ENCODE measurements around the gene RANBP17.

Gene RANBP17

DNA sequence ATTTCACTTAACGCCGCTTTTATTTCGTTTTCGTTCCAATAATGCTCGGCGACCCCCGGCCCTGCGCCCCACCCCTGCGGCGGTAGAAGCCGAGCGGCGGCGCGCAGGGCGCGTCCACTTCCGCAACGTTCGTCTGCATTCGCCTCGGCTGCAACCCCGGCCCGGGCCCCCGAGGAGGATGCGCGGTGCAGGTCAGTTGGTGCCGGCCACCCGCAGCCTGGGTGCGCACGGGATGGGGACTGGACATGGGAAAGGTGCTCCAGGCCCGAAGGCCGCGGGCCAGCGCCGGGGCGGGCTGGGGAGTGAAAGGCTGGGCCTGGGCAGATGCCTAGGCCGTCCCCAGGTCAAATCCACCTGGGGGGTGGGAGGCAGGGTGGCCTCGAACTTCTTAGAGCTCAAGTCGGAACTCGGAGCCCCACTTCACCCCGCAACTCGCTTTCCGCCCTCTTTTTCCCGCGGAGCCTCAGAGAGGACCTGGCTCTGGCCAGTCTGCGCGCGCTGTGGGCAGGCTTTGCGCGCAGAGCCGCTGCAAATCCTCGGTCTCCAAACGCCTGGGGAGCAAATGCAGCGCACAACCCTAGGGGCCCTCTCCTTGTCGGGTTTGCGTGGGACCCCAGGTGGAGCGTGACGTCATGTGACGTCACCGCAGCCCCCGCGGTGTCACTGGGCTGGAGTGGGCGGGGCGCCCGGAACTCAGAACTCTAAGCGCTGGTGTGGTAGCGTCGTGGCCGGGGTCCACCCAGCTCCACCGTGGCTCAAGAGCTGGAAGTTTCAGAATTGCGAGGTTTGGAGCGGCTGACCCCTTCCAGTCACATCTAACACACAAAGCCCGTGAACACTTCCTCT lies 450.5 kb downstream of the RANBP17 start:
- H3K4me3 Mint-ChIP-seq: peak overlapping the region; percentile 63

DNA sequence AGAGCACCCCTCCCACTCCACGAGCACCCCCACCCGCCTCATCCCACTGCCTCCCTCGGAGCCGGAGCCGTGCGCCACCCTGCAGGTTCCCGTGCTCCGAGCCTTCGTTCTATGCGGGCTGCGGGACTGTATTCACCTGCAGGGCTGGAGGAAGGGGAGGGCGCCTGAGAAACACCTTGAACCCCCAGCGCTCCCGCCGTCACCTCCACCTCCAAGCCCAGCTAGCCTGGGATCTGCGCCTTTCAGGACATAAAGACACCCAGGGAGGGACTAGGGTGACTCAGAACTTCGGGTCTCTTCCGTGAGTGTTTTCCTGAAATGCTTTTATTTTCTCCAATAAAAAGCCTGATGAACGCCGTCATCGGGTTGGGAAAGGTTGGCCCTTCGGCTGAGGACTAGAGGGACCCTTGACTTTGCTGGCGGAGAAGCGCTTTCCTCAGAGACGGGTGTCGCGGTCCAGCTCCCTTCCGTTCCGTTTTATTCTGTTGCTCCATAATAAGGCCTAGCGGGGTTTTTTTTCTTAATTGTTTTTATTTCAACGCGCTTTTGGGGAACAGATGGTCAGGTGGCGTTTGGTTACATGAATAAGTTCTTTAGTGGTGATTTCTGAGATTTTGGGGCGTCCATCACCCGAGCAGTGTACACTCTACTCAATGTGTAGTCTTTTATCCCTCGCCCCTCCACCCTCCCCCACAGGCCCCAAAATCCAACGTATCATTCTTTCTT lies 451.8 kb downstream of the RANBP17 start:
- peaks cover 65% of the 10 kb centered on the region for H3K27me3 Mint-ChIP-seq
- H3K36me3 Mint-ChIP-seq (ENCODE audit: low read depth): no peaks in the 10 kb centered on the region
- peak overlapping the region; percentile 28 for H3K4me3 Mint-ChIP-seq
- H3K9me3 Mint-ChIP-seq: no peaks in the 10 kb centered on the region
- no peak overlapping the region for H3K27ac Mint-ChIP-seq
- H3K4me1 Mint-ChIP-seq (ENCODE audit: low read depth): peaks cover 24% of the 10 kb centered on the region

More for the DNA sequence above, 450.5 kb downstream of the RANBP17 start:
- Mint-ChIP-seq H3K27me3 (peaks cover 65% of the 10 kb centered on the region), H3K9me3 (no peaks in the 10 kb centered on the region), H3K27ac (peak overlapping the region; percentile 64), H3K4me1 (ENCODE audit: low read depth) (peaks cover 32% of the 10 kb centered on the region), H3K36me3 (ENCODE audit: low read depth) (no peaks in the 10 kb centered on the region)

DNA sequence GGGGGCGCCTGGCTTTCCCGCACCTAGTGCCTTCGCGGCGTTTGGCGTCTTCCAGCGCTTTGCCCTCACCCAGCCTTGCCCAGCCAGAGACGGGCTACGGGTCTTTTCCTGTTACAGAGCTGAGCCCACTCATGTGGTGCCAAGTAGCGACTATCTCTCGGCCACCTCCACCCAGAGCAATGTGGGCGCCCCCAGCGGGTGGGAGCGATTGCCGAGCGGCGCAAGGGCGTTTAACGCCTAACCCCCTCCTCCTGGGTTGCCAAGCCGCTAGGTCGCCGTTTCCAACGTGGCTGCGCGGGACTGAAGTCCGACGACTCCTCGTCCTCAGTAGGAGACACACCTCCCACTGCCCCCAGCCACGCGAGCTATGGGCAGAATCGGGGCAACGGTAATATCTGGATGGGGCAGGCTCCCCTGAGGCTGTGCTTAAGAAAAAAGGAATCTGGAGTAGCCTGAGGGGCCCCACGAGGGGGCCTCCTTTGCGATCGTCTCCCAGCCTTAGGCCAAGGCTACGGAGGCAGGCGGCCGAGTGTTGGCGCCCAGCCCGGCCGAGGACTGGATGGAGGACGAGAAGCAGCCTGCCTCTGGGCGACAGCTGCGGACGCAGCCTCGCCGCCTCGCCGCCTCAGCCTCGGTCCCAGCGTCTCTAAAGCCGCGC lies 453.0 kb downstream of the RANBP17 start:
- Mint-ChIP-seq H3K27me3 (peaks cover 71% of the 10 kb centered on the region), H3K36me3 (ENCODE audit: low read depth) (no peaks in the 10 kb centered on the region)

DNA sequence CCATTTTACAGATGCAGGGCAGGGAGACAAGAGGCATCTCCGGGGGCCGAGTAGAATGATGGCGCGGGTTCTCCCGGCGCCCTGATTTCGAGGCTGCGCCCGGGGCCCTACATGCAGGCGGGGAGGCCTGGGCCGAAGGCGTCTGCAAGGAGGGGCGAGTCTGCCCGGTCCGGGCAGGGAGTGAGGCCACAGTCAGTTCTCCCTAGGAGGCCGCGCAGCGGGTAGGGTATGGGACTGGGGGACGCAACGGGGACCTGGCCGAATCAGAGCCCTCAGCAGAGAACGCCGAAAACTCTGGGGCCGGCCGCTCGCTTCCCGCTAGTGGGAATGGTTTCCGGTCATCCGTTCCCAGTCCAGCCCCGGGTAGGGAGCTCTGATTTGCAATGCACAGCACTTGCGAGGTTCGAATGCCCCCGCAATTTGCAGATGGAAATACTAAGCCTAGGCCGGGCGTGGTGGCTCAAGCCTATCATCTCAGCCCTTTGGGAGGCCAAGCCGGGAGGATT lies 453.6 kb downstream of the RANBP17 start:
- H3K4me3 Mint-ChIP-seq: no peak overlapping the region
- peaks cover 71% of the 10 kb centered on the region for H3K27me3 Mint-ChIP-seq

More for the DNA sequence above, 453.0 kb downstream of the RANBP17 start:
- Mint-ChIP-seq H3K4me3 (no peak overlapping the region), H3K4me1 (ENCODE audit: low read depth) (peaks cover 20% of the 10 kb centered on the region), H3K27ac (no peak overlapping the region), H3K9me3 (no peaks in the 10 kb centered on the region)

DNA sequence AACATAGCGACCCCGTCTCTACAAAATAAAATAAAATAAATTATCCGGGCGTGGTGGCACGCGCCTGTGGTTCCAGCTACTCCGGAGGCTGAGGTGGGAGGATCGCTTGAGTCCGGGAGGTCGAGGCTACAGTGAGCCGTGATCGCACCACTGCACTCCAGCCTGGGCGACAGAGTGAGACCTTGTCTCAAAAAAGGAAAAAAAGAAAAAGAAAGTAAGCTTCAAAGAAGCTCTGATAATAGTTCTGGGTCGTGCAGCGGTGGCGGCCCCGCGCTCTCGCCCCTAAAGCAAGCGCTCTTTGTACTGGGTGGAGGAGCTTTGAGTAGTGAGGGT lies 454.1 kb downstream of the RANBP17 start:
- H3K27ac Mint-ChIP-seq: no peak overlapping the region
- H3K4me1 Mint-ChIP-seq (ENCODE audit: low read depth): peaks cover 14% of the 10 kb centered on the region
- H3K9me3 Mint-ChIP-seq: no peaks in the 10 kb centered on the region
- H3K36me3 Mint-ChIP-seq (ENCODE audit: low read depth): no peaks in the 10 kb centered on the region
- no peak overlapping the region for H3K4me3 Mint-ChIP-seq
- peaks cover 70% of the 10 kb centered on the region for H3K27me3 Mint-ChIP-seq

More for the DNA sequence above, 453.6 kb downstream of the RANBP17 start:
- Mint-ChIP-seq H3K9me3 (no peaks in the 10 kb centered on the region), H3K4me1 (ENCODE audit: low read depth) (peaks cover 19% of the 10 kb centered on the region), H3K27ac (no peak overlapping the region), H3K36me3 (ENCODE audit: low read depth) (no peaks in the 10 kb centered on the region)

DNA sequence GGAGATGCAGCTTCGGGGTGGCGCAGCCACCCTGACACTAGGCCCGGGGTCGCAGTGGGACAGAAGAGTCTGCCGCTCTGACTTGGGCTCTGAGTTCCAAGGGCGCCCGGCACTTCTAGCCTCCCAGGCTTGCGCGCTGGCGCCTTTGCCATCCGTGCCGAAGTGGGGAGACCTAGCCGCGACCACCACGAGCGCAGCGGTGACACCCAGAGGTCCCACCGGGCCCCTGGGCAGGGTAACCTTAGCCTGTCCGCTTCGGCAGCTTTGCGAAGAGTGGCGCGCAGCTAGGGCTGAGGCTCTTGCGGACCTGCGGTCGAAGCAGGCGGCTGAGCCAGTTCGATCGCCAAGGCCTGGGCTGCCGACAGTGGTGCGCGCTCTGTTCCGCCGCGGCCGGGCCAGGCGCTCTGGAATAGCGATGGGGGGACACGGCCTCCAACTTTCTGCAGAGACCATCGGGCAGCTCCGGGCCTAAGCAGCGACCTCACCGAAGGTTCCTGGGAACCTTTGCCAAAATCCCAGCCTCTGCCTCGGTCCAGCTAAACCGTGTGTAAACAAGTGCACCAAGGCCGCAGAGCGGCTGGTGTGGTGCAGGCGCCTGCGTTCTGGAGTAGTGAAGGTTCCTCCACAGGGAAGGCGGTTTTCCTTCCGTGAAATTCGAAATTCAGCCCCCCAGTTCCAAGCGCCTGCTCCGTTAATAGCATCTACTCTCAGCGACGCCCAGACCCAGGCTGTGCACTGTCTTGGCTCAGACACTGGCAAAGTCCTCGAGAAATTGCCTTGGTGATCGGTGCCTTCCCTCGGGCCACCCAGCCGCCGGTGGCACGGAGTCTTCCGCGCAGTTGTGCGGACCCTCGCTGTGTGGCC lies 454.7 kb downstream of the RANBP17 start:
- no peaks in the 10 kb centered on the region for H3K9me3 Mint-ChIP-seq
- H3K4me1 Mint-ChIP-seq (ENCODE audit: low read depth): peaks cover 13% of the 10 kb centered on the region
- no peak overlapping the region for H3K27ac Mint-ChIP-seq
- H3K36me3 Mint-ChIP-seq (ENCODE audit: low read depth): no peaks in the 10 kb centered on the region
- H3K27me3 Mint-ChIP-seq: peaks cover 75% of the 10 kb centered on the region
- no peak overlapping the region for H3K4me3 Mint-ChIP-seq

DNA sequence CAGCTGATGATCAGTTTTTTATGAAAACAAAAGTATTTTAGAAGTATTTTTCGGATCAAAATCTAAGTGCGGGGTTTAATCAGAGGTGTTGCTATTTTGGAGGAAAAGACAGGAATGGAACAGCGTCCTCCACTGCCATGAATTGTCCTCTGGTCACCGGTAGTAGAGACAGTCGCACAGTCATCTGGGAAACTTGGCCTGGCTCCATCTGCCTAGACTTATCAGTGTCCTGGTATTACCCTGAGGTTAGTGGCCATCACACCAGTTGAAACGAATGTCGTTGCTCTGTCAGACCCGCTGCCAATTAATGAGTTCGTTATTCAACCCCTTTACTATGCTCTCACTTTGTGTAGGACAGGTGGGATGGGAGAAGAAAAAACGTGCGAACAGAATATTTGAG lies 455.4 kb downstream of the RANBP17 start:
- peaks cover 82% of the 10 kb centered on the region for H3K27me3 Mint-ChIP-seq
- no peak overlapping the region for H3K27ac Mint-ChIP-seq
- H3K36me3 Mint-ChIP-seq (ENCODE audit: low read depth): no peaks in the 10 kb centered on the region
- H3K9me3 Mint-ChIP-seq: no peaks in the 10 kb centered on the region
- peaks cover 13% of the 10 kb centered on the region for H3K4me1 Mint-ChIP-seq (ENCODE audit: low read depth)
- H3K4me3 Mint-ChIP-seq: no peak overlapping the region

DNA sequence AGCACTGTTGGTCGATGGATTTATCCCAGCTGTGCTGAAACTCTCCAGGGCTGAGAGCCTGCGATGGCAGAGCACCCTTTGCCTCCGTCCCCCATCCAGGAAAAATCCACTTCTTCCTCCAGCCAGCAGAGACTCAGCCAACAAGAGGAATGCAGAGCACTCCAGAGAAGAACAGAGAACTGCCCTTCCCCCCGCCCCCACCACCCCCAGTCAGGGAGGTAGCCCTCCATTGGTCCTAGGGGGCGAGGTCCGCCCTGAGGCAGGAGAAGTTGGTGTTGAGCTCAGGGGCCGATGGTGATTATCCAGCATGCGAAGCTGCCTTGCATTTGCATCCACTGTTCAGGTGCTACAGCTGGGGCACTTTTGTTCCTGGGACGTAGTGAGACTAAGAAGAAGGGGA lies 456.2 kb downstream of the RANBP17 start:
- Mint-ChIP-seq H3K4me1 (ENCODE audit: low read depth) (peaks cover 7% of the 10 kb centered on the region), H3K9me3 (no peaks in the 10 kb centered on the region), H3K4me3 (no peak overlapping the region), H3K27ac (no peak overlapping the region), H3K36me3 (ENCODE audit: low read depth) (no peaks in the 10 kb centered on the region), H3K27me3 (peaks cover 83% of the 10 kb centered on the region)

DNA sequence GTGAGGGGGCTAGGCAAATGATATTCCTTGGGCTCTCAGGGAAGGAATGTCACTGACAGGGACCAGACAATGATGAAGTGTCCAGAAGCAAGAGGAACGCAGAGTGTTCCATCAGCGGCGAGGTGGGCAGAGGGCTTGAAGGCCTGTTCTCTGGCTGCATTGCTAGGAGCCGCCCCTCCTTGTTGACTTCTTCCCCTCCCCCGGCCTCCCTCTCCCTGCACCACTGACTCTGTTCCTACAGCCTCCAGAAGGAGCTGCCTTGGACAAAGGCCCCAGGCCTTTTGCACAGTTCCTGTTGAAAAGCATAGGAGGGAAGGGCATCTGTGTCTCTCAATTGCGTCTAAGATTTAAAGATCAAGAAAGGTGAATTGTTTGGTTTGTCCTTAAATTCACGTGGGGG lies 459.6 kb downstream of the RANBP17 start:
- no peaks in the 10 kb centered on the region for H3K4me1 Mint-ChIP-seq (ENCODE audit: low read depth)
- no peaks in the 10 kb centered on the region for H3K36me3 Mint-ChIP-seq (ENCODE audit: low read depth)
- no peak overlapping the region for H3K27ac Mint-ChIP-seq
- peaks cover 81% of the 10 kb centered on the region for H3K27me3 Mint-ChIP-seq
- no peaks in the 10 kb centered on the region for H3K9me3 Mint-ChIP-seq
- no peak overlapping the region for H3K4me3 Mint-ChIP-seq

DNA sequence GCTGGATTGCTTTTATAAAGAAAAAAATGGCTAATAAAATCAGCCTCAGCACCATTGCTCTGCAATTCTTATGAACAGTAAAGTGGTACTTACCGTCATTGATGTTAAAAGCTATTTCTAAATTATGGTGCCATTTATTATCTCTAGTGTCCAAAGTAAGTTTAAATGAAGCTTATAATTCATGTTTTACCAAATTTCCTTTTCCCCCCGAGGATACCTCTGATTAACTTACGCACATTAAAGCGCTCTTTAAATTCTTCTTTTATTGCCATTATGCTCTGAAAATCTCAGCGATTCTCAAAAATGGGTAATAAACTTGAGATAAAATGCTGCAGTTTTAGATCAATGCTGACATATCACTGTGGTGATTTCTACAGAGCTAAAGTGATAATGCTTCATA lies 460.7 kb downstream of the RANBP17 start:
- Mint-ChIP-seq H3K27me3 (peaks cover 79% of the 10 kb centered on the region), H3K4me1 (ENCODE audit: low read depth) (no peaks in the 10 kb centered on the region), H3K4me3 (no peak overlapping the region), H3K27ac (no peak overlapping the region), H3K36me3 (ENCODE audit: low read depth) (no peaks in the 10 kb centered on the region), H3K9me3 (no peaks in the 10 kb centered on the region)

DNA sequence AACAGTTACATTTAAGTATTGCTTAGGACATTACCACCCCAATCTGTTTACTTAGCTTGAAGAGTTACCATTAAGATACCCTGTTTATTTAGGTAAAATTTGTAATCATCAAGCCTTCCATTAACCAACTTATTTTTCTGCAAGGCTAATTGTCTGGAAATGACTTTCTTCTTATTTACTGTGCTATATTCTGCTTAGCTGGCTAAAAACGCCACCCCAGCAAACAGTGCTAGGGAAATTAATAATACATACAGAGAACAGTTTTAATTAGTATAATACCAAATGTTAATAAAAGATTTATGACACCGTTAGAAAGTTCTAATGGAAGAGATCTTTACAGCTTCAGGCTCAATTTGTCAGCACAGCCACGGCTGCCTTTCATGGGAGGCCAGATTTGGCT lies 461.2 kb downstream of the RANBP17 start:
- no peaks in the 10 kb centered on the region for H3K9me3 Mint-ChIP-seq
- H3K27me3 Mint-ChIP-seq: peaks cover 78% of the 10 kb centered on the region
- H3K36me3 Mint-ChIP-seq (ENCODE audit: low read depth): no peaks in the 10 kb centered on the region
- no peak overlapping the region for H3K27ac Mint-ChIP-seq
- no peaks in the 10 kb centered on the region for H3K4me1 Mint-ChIP-seq (ENCODE audit: low read depth)
- H3K4me3 Mint-ChIP-seq: no peak overlapping the region

DNA sequence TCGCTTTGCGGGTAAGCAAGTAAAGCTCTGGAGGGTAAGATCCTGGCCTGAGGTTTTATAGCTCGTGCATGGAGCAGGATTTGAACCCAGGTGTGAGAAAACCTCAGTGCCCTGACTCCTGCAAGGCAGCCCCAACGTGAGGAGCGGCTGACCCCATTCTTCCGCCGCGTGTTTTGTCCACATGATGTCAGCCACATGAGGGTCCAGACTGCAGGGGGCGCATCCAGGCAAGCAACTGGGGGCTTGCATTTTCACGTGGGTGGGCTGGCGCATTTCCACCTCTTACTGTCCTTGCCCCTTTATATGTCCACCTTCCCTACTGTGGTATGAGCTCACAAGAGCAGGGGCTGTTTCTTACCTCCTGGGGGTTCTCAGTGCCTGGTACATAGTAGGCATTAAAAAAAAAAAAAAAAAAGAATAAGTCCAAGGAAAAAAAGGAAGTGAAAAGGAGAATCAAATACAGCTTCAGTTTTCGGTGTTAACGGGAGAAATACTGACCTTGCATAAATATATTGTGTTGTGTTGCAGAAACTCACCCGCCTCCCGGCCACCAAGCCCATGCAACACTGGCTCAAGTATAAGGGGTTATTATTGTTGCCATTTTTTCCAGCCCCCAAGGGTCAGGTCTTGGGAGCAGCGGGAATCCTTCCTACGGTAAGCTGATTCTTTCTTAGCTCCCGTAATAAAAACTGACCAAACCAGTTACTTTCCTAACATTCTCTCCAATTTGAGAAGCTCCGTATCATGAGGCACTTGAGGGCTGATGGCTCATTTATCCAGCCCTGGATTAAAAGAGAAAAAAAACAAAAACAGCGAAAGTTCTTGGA lies 462.2 kb downstream of the RANBP17 start:
- H3K4me3 Mint-ChIP-seq: no peak overlapping the region
- no peaks in the 10 kb centered on the region for H3K36me3 Mint-ChIP-seq (ENCODE audit: low read depth)
- H3K9me3 Mint-ChIP-seq: no peaks in the 10 kb centered on the region
- no peaks in the 10 kb centered on the region for H3K4me1 Mint-ChIP-seq (ENCODE audit: low read depth)
- peaks cover 76% of the 10 kb centered on the region for H3K27me3 Mint-ChIP-seq
- no peak overlapping the region for H3K27ac Mint-ChIP-seq

DNA sequence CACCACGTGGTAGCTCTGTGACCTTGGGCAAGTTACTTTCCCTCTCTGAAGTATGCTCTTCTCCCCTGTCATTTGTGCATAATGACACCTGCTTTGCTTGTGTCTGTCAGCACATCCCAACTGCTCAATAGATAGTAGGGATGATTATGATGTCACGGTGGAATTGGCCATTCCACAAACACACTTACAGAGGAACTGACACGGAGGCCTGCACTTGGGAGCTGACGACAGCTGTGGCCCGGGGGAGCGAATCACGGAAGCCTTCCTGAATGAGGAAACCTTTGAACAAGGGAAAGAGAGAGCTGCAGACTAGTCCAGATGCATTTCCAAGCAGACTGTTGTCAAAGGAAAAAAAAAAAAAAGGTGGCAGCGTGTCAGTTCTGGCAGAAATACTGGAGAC lies 468.2 kb downstream of the RANBP17 start:
- Mint-ChIP-seq H3K4me3 (no peak overlapping the region), H3K9me3 (no peaks in the 10 kb centered on the region), H3K27ac (no peak overlapping the region), H3K36me3 (ENCODE audit: low read depth) (no peaks in the 10 kb centered on the region), H3K4me1 (ENCODE audit: low read depth) (no peaks in the 10 kb centered on the region), H3K27me3 (peaks cover 47% of the 10 kb centered on the region)

DNA sequence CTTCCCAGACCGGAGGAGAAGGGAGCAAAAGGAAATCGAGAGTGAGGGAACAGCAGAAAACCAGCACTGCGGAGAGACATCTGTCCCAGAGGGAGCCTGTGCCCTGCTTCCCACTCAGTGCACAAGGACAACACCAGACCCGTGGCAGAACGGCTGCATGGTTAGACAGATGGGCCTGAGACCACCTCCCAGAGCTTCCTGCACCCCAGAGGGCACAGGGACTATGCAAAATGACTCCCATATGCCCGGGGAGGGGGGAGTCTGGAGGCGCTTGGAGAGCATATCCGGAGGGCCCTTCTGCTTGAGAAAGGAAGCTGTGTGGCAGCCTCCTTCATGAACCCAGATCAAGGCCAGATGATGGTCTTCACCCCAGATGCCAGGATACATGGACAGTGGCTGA lies 473.8 kb downstream of the RANBP17 start:
- Mint-ChIP-seq H3K27ac (no peak overlapping the region), H3K9me3 (no peaks in the 10 kb centered on the region), H3K36me3 (ENCODE audit: low read depth) (no peaks in the 10 kb centered on the region), H3K4me3 (no peak overlapping the region), H3K4me1 (ENCODE audit: low read depth) (peaks cover 4% of the 10 kb centered on the region), H3K27me3 (peaks cover 42% of the 10 kb centered on the region)
